SK-N-SH (cell line): ENCODE results near the gene PRAMEF5.
"Not testable (repeated sequence)": the region's sequence is repeated elsewhere in the genome, so short reads cannot be mapped to it uniquely, and the experiment has no call there.

Source experiments
- CTCF ChIP-seq: fragments of 200-600 bp; sonication (generic); IDR thresholded peaks from 2 replicates; pipeline ENCODE4 v1.6.1; 2017; ENCODE audit warnings: antibody characterized with exemption, mild to moderate bottlenecking, moderate library complexity
- EZH2phosphoT487 ChIP-seq: fragments of 200-600 bp; sonication (generic); IDR thresholded peaks from 2 replicates; pipeline ENCODE4 v1.6.1; 2017; ENCODE audit warnings: low read depth, mixed run types, mild to moderate bottlenecking, antibody characterized with exemption, moderate library complexity, borderline replicate concordance
- FOXM1 ChIP-seq: IDR thresholded peaks from 2 replicates; pipeline ENCODE4 v1.4.0; 2012; ENCODE audit warnings: low read depth, mild to moderate bottlenecking
- GABPA ChIP-seq: IDR thresholded peaks from 2 replicates; pipeline ENCODE4 v1.4.0; 2012; ENCODE audit warnings: low read depth, mild to moderate bottlenecking
- IRF3 ChIP-seq: fragments of 150-350 bp; IDR thresholded peaks from 2 replicates; pipeline ENCODE4 v1.6.1; 2016; ENCODE audit warnings: mild to moderate bottlenecking, low read depth, low read length
- MAX ChIP-seq: IDR thresholded peaks from 2 replicates; pipeline ENCODE4 v1.4.0; 2012; ENCODE audit warnings: low read depth
- PBX3 ChIP-seq: IDR thresholded peaks from 2 replicates; pipeline ENCODE4; 2012
- POLR2AphosphoS5 ChIP-seq: IDR thresholded peaks from 2 replicates; pipeline ENCODE4 v1.6.1; 2012; ENCODE audit warnings: low read depth, low read length
- RAD21 ChIP-seq: IDR thresholded peaks from 2 replicates; pipeline ENCODE4 v1.6.1; 2012; ENCODE audit warnings: mild to moderate bottlenecking, low read length
- REST ChIP-seq: IDR thresholded peaks from 2 replicates; pipeline ENCODE4 v1.6.1; 2012; ENCODE audit warnings: mild to moderate bottlenecking, low read depth, low read length, moderate library complexity
- SMC3 ChIP-seq: IDR thresholded peaks from 2 replicates; pipeline ENCODE4 v1.6.1; 2012; ENCODE audit warnings: low read depth, low read length, improper control_type of control experiment
- TAF1 ChIP-seq: IDR thresholded peaks from 2 replicates; pipeline ENCODE4 v1.6.1; 2012; ENCODE audit warnings: low read depth, mild to moderate bottlenecking, low read length, moderate library complexity, borderline replicate concordance
- USF2 ChIP-seq: fragments of 150-350 bp; IDR thresholded peaks from 2 replicates; pipeline ENCODE4 v1.6.1; 2017; ENCODE audit warnings: antibody characterized with exemption, low read length, low read depth, borderline replicate concordance

- not testable (repeated sequence) for TF ChIP-seq GABPA, REST, TAF1, CTCF, USF2, SMC3, IRF3, POLR2AphosphoS5, FOXM1, MAX, RAD21, PBX3, EZH2phosphoT487
These were observed 31.0 kb downstream of the PRAMEF5 start, which contains the start of gene PRAMEF8 for GRCh38 chr1:13285037-13285436.
